ENCODE data around the gene KCNH5. TPM values are rescaled to one million over a fixed set of nuclear protein-coding genes. Genes with fewer than 3 reads are reported as not detected.

The KCNH5 gene
- total and polyA plus RNA-seq, 2 of the 13 experiments (the other 11 are each of a cell fraction or from before 2014, with no cell fraction given): not detected

- POLR2A ChIA-PET: no interaction called here
- no peak for FAIRE-seq
Measured at GRCh38 chr14:62734831-62735230, 310.4 kb downstream of the KCNH5 start.

More at GRCh38 chr14:62734831-62735230, 310.4 kb downstream of the KCNH5 start:
- Histone ChIP-seq H3K4me1 (ENCODE audit: insufficient read depth, low read length) (no peaks in the 10 kb centered on the region), H4K20me1 (ENCODE audit: insufficient read depth, low read length) (no peaks in the 10 kb centered on the region), H3K9me3 (ENCODE audit: low read length) (no peaks in the 10 kb centered on the region; the same call in 1 of the 2 replicates), H3K27me3 (ENCODE audit: control insufficient read depth in 1 of 2, insufficient read depth in 2 of 2, low read length in 2 of 2) (no peaks in the 10 kb centered on the region), H3K9ac (ENCODE audit: insufficient read depth, low read depth, low read length) (no peak overlapping the region), H3K4me2 (ENCODE audit: low read depth, low read length) (no peak overlapping the region), H3K4me3 (replicated peaks in 1 of 3; ENCODE audit: insufficient read depth in 1 of 3, low read depth in 2 of 3, low read length in 3 of 3) (no peak overlapping the region), H3K27ac (ENCODE audit: extremely low read length, insufficient read depth, low read length) (no peak overlapping the region), H3K36me3 (replicated peaks in 1 of 2; ENCODE audit: control insufficient read depth in 1 of 2, insufficient read depth in 2 of 2, low read length in 2 of 2) (no peaks in the 10 kb centered on the region), H3K79me2 (ENCODE audit: insufficient read depth, low read length) (no peaks in the 10 kb centered on the region), H2AFZ (ENCODE audit: low read length) (no peak overlapping the region)
- CTCF ChIA-PET (ENCODE audit: low intra/inter-chr PET ratio, low total read pairs): no interaction called here
- in situ Hi-C loops (cut with HindIII; ENCODE audit: extremely low pct_ligation_motif_present, low pct_unique_long_range_greater_than_20kb) (no loop called here), intact Hi-C loops (cut with micrococcal nuclease; ENCODE audit: unreplicated experiment) (no loop called here)
- BruUV-seq (replicated peaks): no TSS peak
- no peak for ATAC-seq
- no peak for DNase-seq (ENCODE audit: low spot score)
- WGBS (ENCODE audit: low lambda C conversion rate): 2% methylated on average over 2 of the region's 2 CpGs
- TF ChIP-seq ZNF317 (CRISPR knock-in tag; IDR thresholded peaks at IDR 0.05): no peak
- no peak for TF ChIP-seq PBX2 (CRISPR knock-in tag; IDR thresholded peaks at IDR 0.05)
- TF ChIP-seq PHB2 (IDR thresholded peaks at IDR 0.05; ENCODE audit: partially characterized antibody): no peak
- no peak for TF ChIP-seq ZHX1 (CRISPR knock-in tag; IDR thresholded peaks at IDR 0.05; ENCODE audit: low read depth)
- no peak for TF ChIP-seq ZNF713 (CRISPR knock-in tag; IDR thresholded peaks at IDR 0.05)
- no peak for TF ChIP-seq MIER2 (CRISPR knock-in tag; IDR thresholded peaks at IDR 0.05)
- TF ChIP-seq CBX2 (IDR thresholded peaks at IDR 0.05; ENCODE audit: low read depth, low read length): no peak
- no peak for TF ChIP-seq CBX2 (CRISPR knock-in tag; IDR thresholded peaks at IDR 0.05; ENCODE audit: low read depth)
- TF ChIP-seq ZEB1 (IDR thresholded peaks at IDR 0.05; ENCODE audit: insufficient replicate concordance, low read depth): no peak
- TF ChIP-seq ZNF607 (CRISPR knock-in tag; IDR thresholded peaks at IDR 0.05; ENCODE audit: borderline replicate concordance): no peak
- no peak for TF ChIP-seq HHEX (CRISPR knock-in tag; IDR thresholded peaks at IDR 0.05)
- TF ChIP-seq RFXAP (CRISPR knock-in tag; IDR thresholded peaks at IDR 0.05; ENCODE audit: borderline replicate concordance): no peak
- no peak for TF ChIP-seq FOXA3 (CRISPR knock-in tag; IDR thresholded peaks at IDR 0.05)
- no peak for TF ChIP-seq THAP11 (CRISPR knock-in tag; IDR thresholded peaks at IDR 0.05)
- TF ChIP-seq MXD3 (CRISPR knock-in tag; IDR thresholded peaks at IDR 0.05): no peak
- TF ChIP-seq ZNF710 (CRISPR knock-in tag; IDR thresholded peaks at IDR 0.05; ENCODE audit: borderline replicate concordance): no peak
- no peak for TF ChIP-seq NCOA1 (CRISPR knock-in tag; IDR thresholded peaks at IDR 0.05)
- no peak for TF ChIP-seq WIZ (CRISPR knock-in tag; IDR thresholded peaks at IDR 0.05)
- TF ChIP-seq UBTF (CRISPR knock-in tag; IDR thresholded peaks at IDR 0.05): no peak
